ENCODE data around the gene EIF2B1. TPM values are rescaled to one million over a fixed set of nuclear protein-coding genes. Genes with fewer than 3 reads are reported as not detected.

EIF2B1 gene
- total RNA-seq, 1 donor from 2014 or later: 63.8 TPM

GRCh38 chr12:123602651-123603195 is 30.8 kb downstream of the EIF2B1 start:
- peak overlapping the region; percentile 92 for H3K4me3 Mint-ChIP-seq
- no peak for DNase-seq (ENCODE audit: low read depth, low spot score)

GRCh38 chr12:123601602-123602489 is 31.6 kb downstream of the EIF2B1 start, which contains the start of gene DDX55:
Gene DDX55, plus strand, starts transcription at chr12:123602099. Its CDS starts 50 bp downstream, at chr12:123602149.
- no peaks in the 10 kb centered on the region for H3K9me3 Mint-ChIP-seq
- peaks cover 5% of the 10 kb centered on the region for H3K36me3 Mint-ChIP-seq (ENCODE audit: low read depth)

More at GRCh38 chr12:123602651-123603195, 30.8 kb downstream of the EIF2B1 start:
- Mint-ChIP-seq H3K9me3 (no peaks in the 10 kb centered on the region), H3K4me1 (peaks cover 23% of the 10 kb centered on the region), H3K27me3 (ENCODE audit: low read depth) (no peaks in the 10 kb centered on the region), H3K36me3 (ENCODE audit: low read depth) (peaks cover 11% of the 10 kb centered on the region), H3K27ac (ENCODE audit: unreplicated experiment) (peak overlapping the region; percentile 25)
- no peak for TF ChIP-seq CTCF (conservative IDR thresholded peaks at IDR 0.05)

GRCh38 chr12:123599721-123600120 is 33.8 kb downstream of the EIF2B1 start:
- no peak for DNase-seq (ENCODE audit: low read depth, low spot score)
- peaks cover 8% of the 10 kb centered on the region for H3K36me3 Mint-ChIP-seq (ENCODE audit: low read depth)
- peaks cover 23% of the 10 kb centered on the region for H3K4me1 Mint-ChIP-seq
- peak overlapping the region; percentile 37 for H3K27ac Mint-ChIP-seq (ENCODE audit: unreplicated experiment)
- no peak for TF ChIP-seq CTCF (conservative IDR thresholded peaks at IDR 0.05)
- H3K27me3 Mint-ChIP-seq (ENCODE audit: low read depth): no peaks in the 10 kb centered on the region
- H3K9me3 Mint-ChIP-seq: no peaks in the 10 kb centered on the region
- H3K4me3 Mint-ChIP-seq: peak overlapping the region; percentile 65

More at GRCh38 chr12:123601602-123602489, 31.6 kb downstream of the EIF2B1 start, which contains the start of gene DDX55:
- Mint-ChIP-seq H3K4me1 (peaks cover 23% of the 10 kb centered on the region), H3K4me3 (peak within 1 kb of the TSS; percentile 92), H3K27me3 (ENCODE audit: low read depth) (no peaks in the 10 kb centered on the region), H3K27ac (ENCODE audit: unreplicated experiment) (peak within 1 kb of the TSS; percentile 97)
- DNase-seq (ENCODE audit: low read depth, low spot score): peak; percentile 71
- TF ChIP-seq CTCF (conservative IDR thresholded peaks at IDR 0.05): peak; percentile 65

GRCh38 chr12:123599310-123599709 is 34.2 kb downstream of the EIF2B1 start:
- DNase-seq (ENCODE audit: low read depth, low spot score): no peak
- H3K27ac Mint-ChIP-seq (ENCODE audit: unreplicated experiment): peak overlapping the region; percentile 9
- peaks cover 8% of the 10 kb centered on the region for H3K36me3 Mint-ChIP-seq (ENCODE audit: low read depth)
- no peaks in the 10 kb centered on the region for H3K9me3 Mint-ChIP-seq
- H3K27me3 Mint-ChIP-seq (ENCODE audit: low read depth): no peaks in the 10 kb centered on the region
- TF ChIP-seq CTCF (conservative IDR thresholded peaks at IDR 0.05): no peak
- peak overlapping the region; percentile 65 for H3K4me3 Mint-ChIP-seq
- H3K4me1 Mint-ChIP-seq: peaks cover 23% of the 10 kb centered on the region

GRCh38 chr12:123598522-123598921 is 35.0 kb downstream of the EIF2B1 start:
- H3K36me3 Mint-ChIP-seq (ENCODE audit: low read depth): peaks cover 8% of the 10 kb centered on the region
- H3K4me3 Mint-ChIP-seq: no peak overlapping the region
- H3K27me3 Mint-ChIP-seq (ENCODE audit: low read depth): no peaks in the 10 kb centered on the region
- H3K9me3 Mint-ChIP-seq: no peaks in the 10 kb centered on the region
- peaks cover 23% of the 10 kb centered on the region for H3K4me1 Mint-ChIP-seq
- TF ChIP-seq CTCF (conservative IDR thresholded peaks at IDR 0.05): no peak
- DNase-seq (ENCODE audit: low read depth, low spot score): no peak
- H3K27ac Mint-ChIP-seq (ENCODE audit: unreplicated experiment): no peak overlapping the region
